ENCODE data around the gene HNRNPH1.

The HNRNPH1 gene

GRCh38 chr5:179610903-179611265 lies 12.6 kb downstream of the HNRNPH1 start:
- no peaks in the 10 kb centered on the region for H3K9me3 ChIP-seq (ENCODE audit: control insufficient read depth, insufficient read depth, low read length)
- no peak overlapping the region for H3K4me3 ChIP-seq (ENCODE audit: low read length)
- H3K79me2 ChIP-seq (ENCODE audit: control insufficient read depth, low read length) = peaks cover 3% of the 10 kb centered on the region; the same call in 1 of the 2 replicates
- TF ChIP-seq CTCF (IDR thresholded peaks at IDR 0.05; ENCODE audit: low read depth, low read length, poor library complexity, severe bottlenecking) (no peak), EZH2phosphoT487 (IDR thresholded peaks at IDR 0.05; ENCODE audit: borderline replicate concordance, low read length) (no peak)
- peaks cover 91% of the 10 kb centered on the region for H3K36me3 ChIP-seq (ENCODE audit: control insufficient read depth, low read length)
- H3K27ac ChIP-seq (ENCODE audit: low read depth, low read length) = no peak overlapping the region
- H3K27me3 ChIP-seq (ENCODE audit: control insufficient read depth, low read length) = no peaks in the 10 kb centered on the region
- no peaks in the 10 kb centered on the region for H3K9me2 ChIP-seq (replicated peaks; ENCODE audit: control insufficient read depth, low read length)
- peaks cover 78% of the 10 kb centered on the region for H3F3A ChIP-seq (ENCODE audit: control insufficient read depth, insufficient read depth)
- H4K20me1 ChIP-seq (ENCODE audit: control insufficient read depth, insufficient read depth, low read depth, low read length) = peaks cover 21% of the 10 kb centered on the region
- no peaks in the 10 kb centered on the region for H3K4me1 ChIP-seq (ENCODE audit: control insufficient read depth, low read length)
- no peak overlapping the region for H3K4me2 ChIP-seq (ENCODE audit: low read length)

GRCh38 chr5:179610109-179610902 lies 13.2 kb downstream of the HNRNPH1 start:
- Histone ChIP-seq H3K4me3 (ENCODE audit: low read length) (no peak overlapping the region), H3F3A (ENCODE audit: control insufficient read depth, insufficient read depth) (peaks cover 73% of the 10 kb centered on the region), H4K20me1 (ENCODE audit: control insufficient read depth, insufficient read depth, low read depth, low read length) (peaks cover 16% of the 10 kb centered on the region), H3K79me2 (ENCODE audit: control insufficient read depth, low read length) (no peaks in the 10 kb centered on the region; the same call in 1 of the 2 replicates), H3K27me3 (ENCODE audit: control insufficient read depth, low read length) (no peaks in the 10 kb centered on the region), H3K9me3 (ENCODE audit: control insufficient read depth, insufficient read depth, low read length) (no peaks in the 10 kb centered on the region), H3K9me2 (replicated peaks; ENCODE audit: control insufficient read depth, low read length) (no peaks in the 10 kb centered on the region), H3K4me1 (ENCODE audit: control insufficient read depth, low read length) (no peaks in the 10 kb centered on the region), H3K36me3 (ENCODE audit: control insufficient read depth, low read length) (peaks cover 91% of the 10 kb centered on the region), H3K4me2 (ENCODE audit: low read length) (no peak overlapping the region), H3K27ac (ENCODE audit: low read depth, low read length) (no peak overlapping the region)
- TF ChIP-seq CTCF (IDR thresholded peaks at IDR 0.05; ENCODE audit: low read depth, low read length, poor library complexity, severe bottlenecking) = no peak
- no peak for TF ChIP-seq EZH2phosphoT487 (IDR thresholded peaks at IDR 0.05; ENCODE audit: borderline replicate concordance, low read length)

GRCh38 chr5:179609834-179610108 lies 13.7 kb downstream of the HNRNPH1 start:
- peaks cover 13% of the 10 kb centered on the region for H4K20me1 ChIP-seq (ENCODE audit: control insufficient read depth, insufficient read depth, low read depth, low read length)
- H3K4me1 ChIP-seq (ENCODE audit: control insufficient read depth, low read length) = no peaks in the 10 kb centered on the region
- no peaks in the 10 kb centered on the region; the same call in 1 of the 2 replicates for H3K79me2 ChIP-seq (ENCODE audit: control insufficient read depth, low read length)
- no peak overlapping the region for H3K4me3 ChIP-seq (ENCODE audit: low read length)
- peaks cover 85% of the 10 kb centered on the region for H3K36me3 ChIP-seq (ENCODE audit: control insufficient read depth, low read length)
- H3K9me3 ChIP-seq (ENCODE audit: control insufficient read depth, insufficient read depth, low read length) = no peaks in the 10 kb centered on the region
- TF ChIP-seq EZH2phosphoT487 (IDR thresholded peaks at IDR 0.05; ENCODE audit: borderline replicate concordance, low read length) (no peak), CTCF (IDR thresholded peaks at IDR 0.05; ENCODE audit: low read depth, low read length, poor library complexity, severe bottlenecking) (no peak)
- no peaks in the 10 kb centered on the region for H3K9me2 ChIP-seq (replicated peaks; ENCODE audit: control insufficient read depth, low read length)
- H3K4me2 ChIP-seq (ENCODE audit: low read length) = no peak overlapping the region
- peaks cover 67% of the 10 kb centered on the region for H3F3A ChIP-seq (ENCODE audit: control insufficient read depth, insufficient read depth)
- H3K27ac ChIP-seq (ENCODE audit: low read depth, low read length) = no peak overlapping the region
- H3K27me3 ChIP-seq (ENCODE audit: control insufficient read depth, low read length) = no peaks in the 10 kb centered on the region
